Omental fat pad (tissue), 4 donors: ENCODE measurements around the gene PRKCE. TPM values are rescaled to one million over a fixed set of nuclear protein-coding genes. Genes with fewer than 3 reads are reported as not detected.

ENCODE experiments used
- ATAC-seq: fragments of 150-250 bp; one replicate; pipeline ENCODE4 v1.9.1; 2016; ENCODE audit warnings: mild to moderate bottlenecking, moderate library complexity; ENCODE audit not compliant: low FRiP score
- DNase-seq: peaks from one replicate; pipeline ENCODE4 v3.0.0-alpha.2; 2019; ENCODE audit warnings: low spot score
- total RNA-seq, 4 donors: library from RNA; depleted of rRNA; stranded (reverse); fragments of >200 nt; gene quantifications; one replicate each; pipeline ENCODE4 v1.1.0, GENCODE V29; 2016
- TF ChIP-seq, protein P1 (sequence below), 3 donors: fragments of 450-650 bp; IDR thresholded peaks; one replicate each; pipeline ENCODE4 v1.5.1; 2016 to 2017; ENCODE audit warnings: antibody characterized with exemption in 3 of 3, mild to moderate bottlenecking in 3 of 3, moderate library complexity in 2 of 3

The PRKCE gene
- total RNA-seq, 4 donors from 2014 or later = 8.8 to 24.3 (median 14.0) TPM

GRCh38 chr2:45778720-45779171 is 127.3 kb downstream of the PRKCE start:
- no peak for ATAC-seq
- peak; percentile 38 for DNase-seq
- TF ChIP-seq, protein P1, sequence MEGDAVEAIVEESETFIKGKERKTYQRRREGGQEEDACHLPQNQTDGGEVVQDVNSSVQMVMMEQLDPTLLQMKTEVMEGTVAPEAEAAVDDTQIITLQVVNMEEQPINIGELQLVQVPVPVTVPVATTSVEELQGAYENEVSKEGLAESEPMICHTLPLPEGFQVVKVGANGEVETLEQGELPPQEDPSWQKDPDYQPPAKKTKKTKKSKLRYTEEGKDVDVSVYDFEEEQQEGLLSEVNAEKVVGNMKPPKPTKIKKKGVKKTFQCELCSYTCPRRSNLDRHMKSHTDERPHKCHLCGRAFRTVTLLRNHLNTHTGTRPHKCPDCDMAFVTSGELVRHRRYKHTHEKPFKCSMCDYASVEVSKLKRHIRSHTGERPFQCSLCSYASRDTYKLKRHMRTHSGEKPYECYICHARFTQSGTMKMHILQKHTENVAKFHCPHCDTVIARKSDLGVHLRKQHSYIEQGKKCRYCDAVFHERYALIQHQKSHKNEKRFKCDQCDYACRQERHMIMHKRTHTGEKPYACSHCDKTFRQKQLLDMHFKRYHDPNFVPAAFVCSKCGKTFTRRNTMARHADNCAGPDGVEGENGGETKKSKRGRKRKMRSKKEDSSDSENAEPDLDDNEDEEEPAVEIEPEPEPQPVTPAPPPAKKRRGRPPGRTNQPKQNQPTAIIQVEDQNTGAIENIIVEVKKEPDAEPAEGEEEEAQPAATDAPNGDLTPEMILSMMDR (IDR thresholded peaks at IDR 0.05) = peak in 1 of 3 donors; percentile 24

GRCh38 chr2:45780541-45781463 is 129.3 kb downstream of the PRKCE start:
- ATAC-seq = no peak
- DNase-seq = no peak
- TF ChIP-seq, protein P1 (IDR thresholded peaks at IDR 0.05) = no peak

DNA sequence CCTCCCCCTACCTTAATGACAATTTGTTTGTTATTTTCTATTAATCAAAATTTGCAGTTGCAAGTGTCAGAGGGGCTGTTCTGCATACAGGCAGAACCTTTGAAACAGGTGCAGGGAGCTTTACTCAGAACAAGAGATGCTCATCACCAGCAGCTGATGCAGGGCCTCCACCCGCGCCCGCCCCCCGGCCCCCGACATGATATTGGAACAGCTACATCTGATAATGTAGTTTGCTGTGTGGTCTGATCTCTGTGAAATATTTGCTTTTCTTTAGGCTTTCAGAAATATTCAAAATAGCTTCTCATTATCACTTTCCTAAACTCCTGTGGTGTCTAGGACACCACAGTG is 130.0 kb downstream of the PRKCE start:
- no peak for ATAC-seq
- TF ChIP-seq, protein P1 (IDR thresholded peaks at IDR 0.05) = no peak
- DNase-seq = no peak

DNA sequence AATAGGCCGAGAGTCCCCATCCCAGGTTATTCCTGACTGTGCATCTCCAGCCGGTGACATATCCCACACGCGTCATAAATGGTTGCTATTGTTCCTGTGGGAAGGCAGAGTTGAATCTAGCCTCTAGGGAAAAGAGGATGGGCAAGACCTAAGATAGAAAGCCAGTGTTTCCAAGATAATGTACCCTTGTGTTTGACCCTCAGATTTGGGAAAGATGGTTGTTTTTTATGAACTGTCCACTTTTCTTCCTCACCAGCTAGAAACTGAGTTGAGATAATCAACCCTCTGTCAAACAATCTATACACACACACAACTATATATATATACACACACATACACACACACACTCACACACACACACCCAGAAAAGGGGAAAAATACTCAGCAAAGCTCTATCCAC is 131.0 kb downstream of the PRKCE start:
- DNase-seq (no peak), ATAC-seq (no peak)
- TF ChIP-seq, protein P1 (IDR thresholded peaks at IDR 0.05) = no peak

GRCh38 chr2:45782986-45783385 is 131.5 kb downstream of the PRKCE start:
- ATAC-seq = no peak
- DNase-seq = no peak
- TF ChIP-seq, protein P1 (IDR thresholded peaks at IDR 0.05) = no peak

DNA sequence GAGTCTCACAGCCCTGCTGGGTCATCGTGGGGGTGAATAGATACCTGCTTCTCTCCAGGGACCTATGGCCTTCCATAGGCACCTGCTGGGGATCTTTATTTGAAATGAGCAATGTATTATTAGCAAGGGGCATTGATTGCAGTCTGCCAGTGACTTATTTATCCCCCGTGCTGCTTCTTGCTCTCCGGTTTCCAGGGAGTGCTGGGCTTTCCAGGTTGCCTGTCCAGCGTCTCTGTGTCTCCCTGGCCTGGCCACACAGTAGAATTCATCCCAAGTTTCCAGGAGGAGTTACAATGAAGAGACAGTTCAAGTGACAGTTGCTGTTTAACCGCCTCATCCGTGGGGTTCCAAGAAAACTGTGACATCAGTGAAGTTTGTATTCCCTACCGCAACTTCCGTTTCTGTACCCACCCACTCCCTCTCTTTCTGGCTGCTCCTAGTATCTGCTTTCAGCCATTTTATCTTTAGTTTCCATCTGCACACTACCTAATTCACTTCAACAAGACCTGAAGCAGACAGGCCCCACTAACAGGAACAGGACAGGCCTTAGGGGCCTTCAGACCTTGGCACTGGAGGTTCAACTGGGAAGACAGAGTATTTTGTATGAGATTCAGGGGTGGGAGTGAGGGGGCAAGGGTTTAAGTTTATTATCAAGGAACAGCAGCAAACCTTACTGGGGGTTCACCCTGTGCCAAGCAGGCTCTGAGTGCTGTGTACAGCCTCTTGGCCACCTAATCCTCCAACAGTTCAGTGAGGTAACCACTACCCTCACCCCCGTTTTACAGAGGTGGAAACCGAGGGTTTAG is 134.8 kb downstream of the PRKCE start:
- ATAC-seq = no peak
- no peak for DNase-seq
- TF ChIP-seq, protein P1 (IDR thresholded peaks at IDR 0.05) = no peak
